H1 (cell line): ENCODE results near the gene LMNTD1. TPM values are rescaled to one million over a fixed set of nuclear protein-coding genes. Genes with fewer than 3 reads are reported as not detected.
A peak's percentile ranks its signal among the peaks of the same experiment; 100 is the strongest.

Experiments used
- CTCF ChIA-PET: fragments of 300-600 bp; sonication (Branson Sonifier 250); formaldehyde crosslinking; loops from one replicate; lab custom pipeline; 2021; ENCODE audit not compliant: partially characterized antibody; lab: Charles Lee
- POLR2A ChIA-PET: fragments of 300-600 bp; sonication (Branson Sonifier 250); formaldehyde crosslinking; loops from one replicate; lab custom pipeline; 2021; ENCODE audit warnings: inconsistent platforms; ENCODE audit not compliant: partially characterized antibody; lab: Charles Lee
- DNase-seq, 2 experiments: peaks; one replicate each; pipeline versions ENCODE4 v3.0.0 to v3.0.0-alpha.2; 2010 to 2022; ENCODE audit warnings: low spot score in 2 of 2, low read depth in 1 of 2, mixed read lengths in 1 of 2
- FAIRE-seq: peaks from 2 replicates; lab custom pipeline; 2011; peaks lifted over from hg19 to GRCh38; lab: Jason Lieb, UNC
- H2AFZ ChIP-seq: 2 replicates; pipeline ENCODE4 v1.8.1; 2012; ENCODE audit warnings: low read length, inconsistent platforms
- H2AK5ac ChIP-seq: 2 replicates; pipeline ENCODE4 v1.6.1; 2013; ENCODE audit warnings: low read depth, low read length
- H2BK120ac ChIP-seq: replicated peaks from 2 replicates; pipeline ENCODE3; 2013; ENCODE audit warnings: low read depth, low read length, inconsistent platforms
- H2BK12ac ChIP-seq: 2 replicates; pipeline ENCODE4 v1.6.1; 2013; ENCODE audit warnings: low read depth, low read length
- H2BK15ac ChIP-seq: 2 replicates; pipeline ENCODE4 v1.6.1; 2013; ENCODE audit warnings: low read length
- H2BK20ac ChIP-seq: 2 replicates; pipeline ENCODE4 v1.6.1; 2013; ENCODE audit warnings: low read length
- H2BK5ac ChIP-seq: 2 replicates; pipeline ENCODE4 v1.6.1; 2013; ENCODE audit warnings: low read depth, low read length
- H3K14ac ChIP-seq: 2 replicates; pipeline ENCODE4 v1.6.1; 2013; ENCODE audit warnings: inconsistent platforms; ENCODE audit not compliant: insufficient read length
- H3K18ac ChIP-seq: 2 replicates; pipeline ENCODE4 v1.6.1; 2013; ENCODE audit warnings: low read length; ENCODE audit errors: extremely low read depth
- H3K23ac ChIP-seq: 2 replicates; pipeline ENCODE4 v1.6.1; 2013; ENCODE audit warnings: inconsistent platforms; ENCODE audit not compliant: insufficient read length
- H3K23me2 ChIP-seq: 2 replicates; pipeline ENCODE4 v1.6.1; 2013; ENCODE audit warnings: low read depth, low read length
- H3K27ac ChIP-seq: 2 replicates; pipeline ENCODE4 v1.6.1; 2011; ENCODE audit warnings: low read depth, low read length, inconsistent platforms
- H3K27me3 ChIP-seq, 4 experiments: replicated peaks in 1 of 4; 1 replicate in 1 of 4; 2 replicates in 3 of 4; pipeline versions ENCODE4 v1.6.1 to v1.8.1; 2011 to 2013; ENCODE audit warnings: low read length in 3 of 4, mild to moderate bottlenecking in 3 of 4, inconsistent platforms in 2 of 4, mixed read lengths in 2 of 4, moderate library complexity in 1 of 4; ENCODE audit not compliant: control insufficient read depth in 3 of 4, insufficient read depth in 3 of 4; ENCODE audit errors: extremely low read depth in 1 of 4
- H3K36me3 ChIP-seq, 4 experiments: 2 replicates each; pipeline versions ENCODE4 v1.6.1 to v1.8.1; 2011 to 2013; ENCODE audit warnings: mild to moderate bottlenecking in 4 of 4, low read length in 3 of 4, moderate library complexity in 2 of 4, control low read depth in 1 of 4, inconsistent platforms in 1 of 4; ENCODE audit not compliant: insufficient read depth in 4 of 4, control insufficient read depth in 2 of 4
- H3K4ac ChIP-seq: replicated peaks from 2 replicates; pipeline ENCODE3; 2013; ENCODE audit warnings: low read length, low read depth, mixed read lengths, inconsistent platforms; ENCODE audit not compliant: insufficient read length
- H3K4me1 ChIP-seq, 4 experiments: replicated peaks in 1 of 4; 1 replicate in 1 of 4; 2 replicates in 3 of 4; pipeline versions ENCODE4 v1.6.1 to v1.8.1; 2011 to 2013; ENCODE audit warnings: low read length in 3 of 4, inconsistent platforms in 2 of 4, mixed read lengths in 1 of 4; ENCODE audit not compliant: insufficient read depth in 4 of 4, control insufficient read depth in 3 of 4
- H3K4me2 ChIP-seq, 2 experiments: 2 replicates each; pipeline versions ENCODE4 v1.6.1 to v1.8.1; 2011 to 2013; ENCODE audit warnings: low read depth in 2 of 2, low read length in 2 of 2, control low read depth in 1 of 2, inconsistent platforms in 1 of 2, mild to moderate bottlenecking in 1 of 2; ENCODE audit not compliant: insufficient read depth in 1 of 2
- H3K4me3 ChIP-seq, 4 experiments: fragments of 200-600, 300-600 bp in 1 of 4; sonication (generic), shearing (Covaris generic), sonication (Bioruptor Twin) in 1 of 4; 2 replicates each; pipeline versions ENCODE4 v1.5.1 to v1.8.1; 2011 to 2016; ENCODE audit warnings: low read length in 4 of 4, low read depth in 3 of 4, control low read depth in 2 of 4, inconsistent platforms in 2 of 4, mild to moderate bottlenecking in 2 of 4, mixed read lengths in 1 of 4, moderate library complexity in 1 of 4; ENCODE audit not compliant: insufficient read depth in 2 of 4; ENCODE audit errors: extremely low read depth in 1 of 4
- H3K56ac ChIP-seq: replicated peaks from 2 replicates; pipeline ENCODE3; 2013; ENCODE audit warnings: low read depth, mild to moderate bottlenecking, mixed read lengths, low read length, inconsistent platforms; ENCODE audit not compliant: insufficient read length
- H3K79me1 ChIP-seq: 2 replicates; pipeline ENCODE4 v1.6.1; 2013; ENCODE audit warnings: low read depth, low read length, control low read depth
- H3K79me2 ChIP-seq, 2 experiments: 2 replicates each; pipeline versions ENCODE4 v1.6.1 to v1.8.1; 2012 to 2013; ENCODE audit warnings: low read length in 2 of 2, mild to moderate bottlenecking in 2 of 2, inconsistent platforms in 1 of 2; ENCODE audit not compliant: insufficient read depth in 2 of 2, control insufficient read depth in 1 of 2
- H3K9ac ChIP-seq, 4 experiments: replicated peaks in 1 of 4; 1 replicate in 1 of 4; 2 replicates in 3 of 4; pipeline versions ENCODE4 v1.6.1 to v1.8.1; 2011 to 2013; ENCODE audit warnings: low read depth in 3 of 4, low read length in 3 of 4, control low read depth in 2 of 4, mild to moderate bottlenecking in 2 of 4, moderate library complexity in 2 of 4, inconsistent platforms in 1 of 4; ENCODE audit errors: extremely low read depth in 1 of 4
- H3K9me3 ChIP-seq, 2 experiments: 2 replicates each; pipeline versions ENCODE4 v1.6.1 to v1.8.1; 2012 to 2013; ENCODE audit warnings: mild to moderate bottlenecking in 2 of 2, moderate library complexity in 2 of 2, control low read depth in 1 of 2, inconsistent platforms in 1 of 2, low read depth in 1 of 2, low read length in 1 of 2, mixed read lengths in 1 of 2; ENCODE audit not compliant: insufficient read depth in 2 of 2
- H4K20me1 ChIP-seq, 2 experiments: replicated peaks in 1 of 2; 2 replicates each; pipeline versions ENCODE3 to v1.8.1; 2011 to 2013; ENCODE audit warnings: inconsistent platforms in 2 of 2, low read length in 2 of 2, mild to moderate bottlenecking in 1 of 2; ENCODE audit not compliant: insufficient read depth in 2 of 2, control insufficient read depth in 1 of 2
- H4K5ac ChIP-seq: 2 replicates; pipeline ENCODE4 v1.6.1; 2013; ENCODE audit warnings: low read length, low read depth, mixed read lengths, inconsistent platforms; ENCODE audit not compliant: insufficient read length
- H4K8ac ChIP-seq: 2 replicates; pipeline ENCODE4 v1.8.0; 2013; ENCODE audit warnings: mild to moderate bottlenecking, moderate library complexity, low read length, inconsistent platforms; ENCODE audit not compliant: insufficient read depth; ENCODE audit errors: extremely low read depth
- H4K91ac ChIP-seq: replicated peaks from 2 replicates; pipeline ENCODE3; 2013; ENCODE audit warnings: low read length, mixed read lengths, inconsistent platforms; ENCODE audit not compliant: insufficient read length
- EP300 ChIP-seq, 2 experiments: IDR thresholded peaks; 1 replicate in 1 of 2; 2 replicates in 1 of 2; pipeline ENCODE4 v1.6.1; 2011 to 2012; ENCODE audit warnings: low read depth in 2 of 2, low read length in 2 of 2, mild to moderate bottlenecking in 2 of 2, borderline replicate concordance in 1 of 2, inconsistent platforms in 1 of 2, moderate library complexity in 1 of 2
- GABPA ChIP-seq: IDR thresholded peaks from 2 replicates; pipeline ENCODE4 v1.6.1; 2011; ENCODE audit warnings: mild to moderate bottlenecking, low read length, moderate library complexity, borderline replicate concordance; ENCODE audit not compliant: insufficient read depth
- SRF ChIP-seq: IDR thresholded peaks from 2 replicates; pipeline ENCODE4 v1.6.1; 2011; ENCODE audit warnings: mild to moderate bottlenecking, low read depth, low read length, moderate library complexity
- TAF1 ChIP-seq: IDR thresholded peaks from 2 replicates; pipeline ENCODE4 v1.6.1; 2011; ENCODE audit warnings: mild to moderate bottlenecking, low read depth, low read length
- WGBS, 2 experiments: shearing (Covaris generic) in 1 of 2; methylation state at CpG; one replicate each; pipeline versions ENCODE4 v1.1.6 to v1.1.7; 2013 to 2015; ENCODE audit warnings: low lambda C conversion rate in 2 of 2, mixed read lengths in 2 of 2, inconsistent platforms in 1 of 2, low coverage in 1 of 2, missing lambda C conversion rate in 1 of 2; ENCODE audit not compliant: insufficient replicate concordance in 2 of 2, insufficient coverage in 1 of 2, insufficient read length in 1 of 2; ENCODE audit errors: extremely low coverage in 1 of 2, missing lambda C conversion rate in 1 of 2; 5-methylcytosine and 5-hydroxymethylcytosine counted together
- polyA plus RNA-seq, 7 experiments: library from polyadenylated mRNA; depleted of rRNA in 3 of 7; stranded (reverse) in 5 of 7; unstranded in 2 of 7; fragments of >200 nt in 5 of 7; fragments of 200-250 nt in 2 of 7; gene quantifications; 1 replicate in 5 of 7; 2 replicates in 1 of 7; 4 replicates in 1 of 7; pipeline versions ENCODE4 v1.2.1 to v1.2.3, GENCODE V29; 2011 to 2013; ENCODE audit warnings: missing spikeins in 2 of 7, mixed read lengths in 2 of 7
- total RNA-seq: library from RNA; stranded (reverse); fragmentation: NEBNext Ultra II Directional; extraction: Animal tissue kit (Norgen Biotek cat#: 25700); gene quantifications from 2 replicates; pipeline ENCODE4 v1.2.1, GENCODE V29; 2021

LMNTD1 gene
- total and polyA plus RNA-seq, 2 of the 8 experiments (the other 6 are each of a cell fraction or from before 2014, with no cell fraction given): not detected

GRCh38 chr12:25459541-25459951 lies 93.5 kb downstream of the LMNTD1 start:
- H3K9ac ChIP-seq: no peak overlapping the region
- H3K4me2 ChIP-seq: no peak overlapping the region
- 88% methylated on average over 13 of the region's 13 CpGs; no CpG with 5 or more reads in 1 of the 2 experiments for WGBS, 2 experiments
- H3K79me1 ChIP-seq: no peaks in the 10 kb centered on the region
- no peak overlapping the region for H3K23ac ChIP-seq
- H3K79me2 ChIP-seq: no peaks in the 10 kb centered on the region
- H4K20me1 ChIP-seq: no peaks in the 10 kb centered on the region
- H3K4me3 ChIP-seq: no peak overlapping the region
- no peak overlapping the region for H2BK15ac ChIP-seq
- ChIA-PET CTCF (no interaction called here), POLR2A (no interaction called here)
- H3K9me3 ChIP-seq: no peaks in the 10 kb centered on the region
- no peak for DNase-seq
- H3K4me1 ChIP-seq: no peaks in the 10 kb centered on the region
- no peak overlapping the region for H2BK5ac ChIP-seq
- H2AK5ac ChIP-seq: no peak overlapping the region
- H3K4ac ChIP-seq: no peak overlapping the region
- H3K56ac ChIP-seq: no peak overlapping the region
- no peak overlapping the region for H4K5ac ChIP-seq
- H2AFZ ChIP-seq: peak overlapping the region; percentile 81; the same call in 1 of the 2 replicates
- no peak overlapping the region for H3K18ac ChIP-seq
- FAIRE-seq: no peak
- no peak overlapping the region for H4K91ac ChIP-seq
- no peak overlapping the region for H3K14ac ChIP-seq
- H2BK120ac ChIP-seq: no peak overlapping the region
- no peak overlapping the region for H2BK12ac ChIP-seq
- no peak overlapping the region for H4K8ac ChIP-seq
- H2BK20ac ChIP-seq: no peak overlapping the region
- no peaks in the 10 kb centered on the region for H3K23me2 ChIP-seq
- H3K27me3 ChIP-seq: no peaks in the 10 kb centered on the region
- no peaks in the 10 kb centered on the region for H3K36me3 ChIP-seq
- H3K27ac ChIP-seq: no peak overlapping the region
- no peak for TF ChIP-seq SRF
- TF ChIP-seq GABPA: no peak
- no peak for TF ChIP-seq EP300 (IDR thresholded peaks at IDR 0.05; ENCODE audit: borderline replicate concordance in 1 of 2, low read depth in 2 of 2, low read length in 2 of 2)
- no peak for TF ChIP-seq TAF1
